Osteocyte (in vitro differentiated cells): ENCODE results near the gene ING4. TPM values are rescaled to one million over a fixed set of nuclear protein-coding genes. Genes with fewer than 3 reads are reported as not detected.

Experiments
- DNase-seq: peaks from one replicate; pipeline ENCODE4 v3.0.0; 2021; ENCODE audit warnings: mixed read lengths; ENCODE audit not compliant: unreplicated experiment; ENCODE audit errors: extremely low spot score
- H3K27ac Mint-ChIP-seq: one replicate; pipeline ENCODE4 v1.8.0; 2021; ENCODE audit warnings: mild to moderate bottlenecking, mixed read lengths; ENCODE audit not compliant: unreplicated experiment
- H3K27me3 Mint-ChIP-seq: one replicate; pipeline ENCODE4 v1.8.0; 2021; ENCODE audit warnings: mixed read lengths; ENCODE audit not compliant: unreplicated experiment
- H3K36me3 Mint-ChIP-seq: one replicate; pipeline ENCODE4 v1.8.0; 2021; ENCODE audit warnings: mixed read lengths; ENCODE audit not compliant: unreplicated experiment
- H3K4me1 Mint-ChIP-seq: one replicate; pipeline ENCODE4 v1.8.0; 2021; ENCODE audit warnings: mixed read lengths; ENCODE audit not compliant: unreplicated experiment
- H3K4me3 Mint-ChIP-seq: one replicate; pipeline ENCODE4 v1.8.0; 2021; ENCODE audit warnings: mild to moderate bottlenecking, moderate library complexity, mixed read lengths; ENCODE audit not compliant: unreplicated experiment
- H3K9me3 Mint-ChIP-seq: one replicate; pipeline ENCODE4 v1.8.0; 2021; ENCODE audit warnings: mixed read lengths; ENCODE audit not compliant: unreplicated experiment
- total RNA-seq: library from RNA; stranded (reverse); gene quantifications from 2 replicates; pipeline ENCODE4 v1.2.1, GENCODE V29; 2021
- TF ChIP-seq, protein P1 (sequence below): fragments of 200-600 bp; sonication (generic); IDR thresholded peaks from 2 replicates; pipeline ENCODE4 v1.5.0; 2021; ENCODE audit warnings: antibody characterized with exemption, mild to moderate bottlenecking, moderate library complexity

Gene ING4
- total RNA-seq, 1 donor from 2014 or later, result 56.7 TPM

DNA sequence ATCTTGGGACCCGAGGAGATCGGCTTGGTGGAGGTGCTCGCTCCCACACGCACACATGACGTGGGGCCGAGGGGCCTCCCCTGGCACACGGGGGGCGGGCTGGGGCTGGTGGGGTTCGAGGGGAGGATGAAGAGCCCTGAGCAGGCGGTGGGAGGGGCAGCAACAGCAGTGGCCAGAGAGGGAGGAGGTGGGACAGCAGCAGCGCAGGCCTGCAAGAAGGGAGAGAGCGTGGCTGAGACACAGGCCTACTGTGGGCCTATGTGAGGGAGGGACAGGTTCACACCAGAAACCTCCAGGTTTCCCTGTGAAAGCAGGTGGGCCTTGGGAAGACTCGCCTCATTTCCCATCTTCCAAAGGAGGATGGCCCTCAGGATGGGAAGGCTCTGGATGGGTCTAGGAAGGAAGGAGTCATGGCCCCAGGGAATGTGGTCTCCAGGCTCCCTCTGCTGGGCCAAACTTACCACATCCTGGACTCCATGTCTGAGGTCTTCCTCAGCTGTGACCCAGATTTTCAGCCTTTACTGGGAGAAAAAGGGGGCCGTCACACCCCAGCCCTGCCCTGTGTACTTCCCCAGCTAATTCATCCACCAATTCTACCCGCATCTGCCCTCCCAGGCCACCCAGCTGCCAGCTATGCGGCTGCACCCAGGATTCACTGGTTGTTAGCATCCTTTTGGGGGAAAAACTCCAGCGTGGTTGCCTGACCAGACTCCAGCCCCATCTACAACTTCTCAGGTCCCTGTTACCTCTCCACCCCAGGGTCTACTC is 34.8 kb upstream of the ING4 start:
- DNase-seq, result no peak
- Mint-ChIP-seq H3K9me3 (no peaks in the 10 kb centered on the region), H3K27me3 (peaks cover 24% of the 10 kb centered on the region), H3K27ac (no peak overlapping the region), H3K4me1 (peaks cover 17% of the 10 kb centered on the region), H3K36me3 (no peaks in the 10 kb centered on the region), H3K4me3 (no peak overlapping the region)
- TF ChIP-seq, protein P1, sequence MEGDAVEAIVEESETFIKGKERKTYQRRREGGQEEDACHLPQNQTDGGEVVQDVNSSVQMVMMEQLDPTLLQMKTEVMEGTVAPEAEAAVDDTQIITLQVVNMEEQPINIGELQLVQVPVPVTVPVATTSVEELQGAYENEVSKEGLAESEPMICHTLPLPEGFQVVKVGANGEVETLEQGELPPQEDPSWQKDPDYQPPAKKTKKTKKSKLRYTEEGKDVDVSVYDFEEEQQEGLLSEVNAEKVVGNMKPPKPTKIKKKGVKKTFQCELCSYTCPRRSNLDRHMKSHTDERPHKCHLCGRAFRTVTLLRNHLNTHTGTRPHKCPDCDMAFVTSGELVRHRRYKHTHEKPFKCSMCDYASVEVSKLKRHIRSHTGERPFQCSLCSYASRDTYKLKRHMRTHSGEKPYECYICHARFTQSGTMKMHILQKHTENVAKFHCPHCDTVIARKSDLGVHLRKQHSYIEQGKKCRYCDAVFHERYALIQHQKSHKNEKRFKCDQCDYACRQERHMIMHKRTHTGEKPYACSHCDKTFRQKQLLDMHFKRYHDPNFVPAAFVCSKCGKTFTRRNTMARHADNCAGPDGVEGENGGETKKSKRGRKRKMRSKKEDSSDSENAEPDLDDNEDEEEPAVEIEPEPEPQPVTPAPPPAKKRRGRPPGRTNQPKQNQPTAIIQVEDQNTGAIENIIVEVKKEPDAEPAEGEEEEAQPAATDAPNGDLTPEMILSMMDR, result peak; percentile 60

DNA sequence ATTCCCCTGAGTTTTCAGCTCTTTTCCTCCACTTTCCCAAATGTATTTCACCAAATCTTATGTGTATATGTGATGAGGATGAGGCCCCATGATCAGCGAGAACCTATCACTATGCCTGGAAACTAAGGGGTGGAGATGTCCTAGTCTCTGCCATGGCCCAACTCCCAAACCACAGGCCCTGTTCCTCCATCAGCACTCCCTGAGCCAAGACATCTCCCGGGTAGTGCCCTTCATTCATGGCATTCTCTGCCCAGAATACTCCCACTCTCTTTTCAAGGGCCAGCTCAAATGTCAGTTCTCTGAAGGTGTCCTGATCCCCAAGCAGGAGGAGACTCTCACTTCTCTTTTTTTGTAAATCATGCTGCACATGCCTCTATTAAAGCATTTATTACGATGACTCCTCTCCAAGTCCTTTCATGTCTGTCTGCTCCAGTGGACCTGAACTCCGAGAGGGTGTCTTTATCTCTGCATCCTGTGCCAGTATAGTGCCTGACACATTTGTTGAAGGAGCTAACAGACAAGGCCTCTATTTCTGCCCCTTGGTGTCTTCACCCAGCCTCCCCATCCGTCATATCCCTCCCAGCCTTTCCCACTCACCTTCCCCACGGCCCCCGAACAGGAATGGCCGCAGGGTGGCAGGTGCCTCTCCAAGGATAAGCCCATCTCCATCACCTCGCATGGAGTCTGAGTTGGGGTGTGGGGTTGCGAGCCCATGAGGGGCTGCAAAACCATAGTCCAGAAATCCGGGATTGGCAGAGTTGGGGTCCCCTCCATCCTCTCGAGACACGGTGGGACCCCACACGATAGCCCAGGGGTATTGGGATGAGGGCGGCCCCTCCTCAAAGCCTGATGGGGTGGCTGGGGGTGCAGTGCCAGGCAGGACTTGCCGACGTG is 34.0 kb upstream of the ING4 start:
- Mint-ChIP-seq H3K4me1 (peaks cover 17% of the 10 kb centered on the region), H3K36me3 (peaks cover 2% of the 10 kb centered on the region), H3K4me3 (no peak overlapping the region), H3K9me3 (no peaks in the 10 kb centered on the region), H3K27me3 (peaks cover 18% of the 10 kb centered on the region), H3K27ac (no peak overlapping the region)
- no peak for DNase-seq
- TF ChIP-seq, protein P1, result no peak

DNA sequence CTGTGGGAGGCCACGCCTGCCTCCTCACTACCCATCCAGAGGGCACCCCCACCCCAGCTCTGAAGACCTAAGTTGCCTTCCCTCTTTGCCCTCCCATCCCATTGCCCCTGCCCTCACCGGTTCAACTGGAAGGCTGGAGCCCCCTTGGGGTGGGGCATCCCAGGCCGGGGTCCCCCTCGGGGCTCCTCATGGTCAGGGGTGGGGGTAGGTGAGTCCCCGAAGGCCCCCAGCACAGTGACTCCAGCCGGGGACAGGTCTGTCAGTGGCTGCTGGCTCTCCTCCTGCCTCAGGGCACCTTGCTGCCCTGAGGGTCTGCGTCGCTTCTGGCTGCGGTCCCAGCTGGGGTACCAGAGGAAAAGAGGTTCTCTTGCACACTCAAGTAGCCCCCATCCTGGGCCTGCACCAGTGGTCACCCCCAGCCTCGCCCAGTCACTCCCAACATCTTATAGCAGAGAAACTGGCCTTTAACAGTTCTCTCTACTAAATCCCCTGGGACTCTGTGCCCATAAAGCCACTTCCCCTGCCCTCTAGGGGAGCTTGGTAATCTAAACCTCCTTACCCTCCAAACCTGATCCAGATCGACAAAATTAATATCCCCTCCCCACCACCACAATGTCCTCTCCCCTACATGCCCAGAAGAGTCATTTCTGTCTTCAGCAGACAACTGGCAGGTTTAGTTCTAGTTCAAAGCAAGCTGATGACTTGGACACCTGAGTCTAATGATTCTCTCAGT is 32.6 kb upstream of the ING4 start:
- Mint-ChIP-seq H3K4me3 (no peak overlapping the region), H3K9me3 (no peaks in the 10 kb centered on the region), H3K4me1 (peaks cover 18% of the 10 kb centered on the region), H3K27me3 (peaks cover 6% of the 10 kb centered on the region), H3K27ac (no peak overlapping the region), H3K36me3 (peaks cover 2% of the 10 kb centered on the region)
- TF ChIP-seq, protein P1, result no peak
- DNase-seq, result no peak

DNA sequence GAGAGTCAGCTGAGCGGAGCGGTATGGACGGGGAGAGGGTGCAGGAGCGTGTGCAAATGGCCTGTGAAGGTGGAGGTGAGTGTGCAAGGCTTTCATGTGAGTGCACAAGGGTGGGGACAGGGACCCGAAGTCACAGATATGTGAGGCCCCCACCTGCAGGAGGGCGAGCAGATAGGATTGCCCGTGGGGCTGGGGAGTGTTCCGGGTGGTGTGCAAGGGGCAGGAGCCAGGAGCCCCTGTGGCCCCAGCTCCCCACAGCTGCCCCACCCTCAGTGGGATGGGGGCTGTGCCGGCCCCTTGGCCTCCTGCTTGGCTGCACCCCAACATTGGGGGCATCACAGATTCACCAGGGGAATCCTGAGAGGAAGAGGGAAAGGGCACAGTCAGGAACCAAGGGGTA is 31.8 kb upstream of the ING4 start:
- TF ChIP-seq, protein P1, result no peak
- Mint-ChIP-seq H3K27me3 (peaks cover 6% of the 10 kb centered on the region), H3K27ac (no peak overlapping the region), H3K9me3 (no peaks in the 10 kb centered on the region), H3K4me3 (no peak overlapping the region), H3K4me1 (peaks cover 23% of the 10 kb centered on the region), H3K36me3 (peaks cover 2% of the 10 kb centered on the region)
- DNase-seq, result no peak
